ENCODE measurements around the gene C17orf100.

DNA sequence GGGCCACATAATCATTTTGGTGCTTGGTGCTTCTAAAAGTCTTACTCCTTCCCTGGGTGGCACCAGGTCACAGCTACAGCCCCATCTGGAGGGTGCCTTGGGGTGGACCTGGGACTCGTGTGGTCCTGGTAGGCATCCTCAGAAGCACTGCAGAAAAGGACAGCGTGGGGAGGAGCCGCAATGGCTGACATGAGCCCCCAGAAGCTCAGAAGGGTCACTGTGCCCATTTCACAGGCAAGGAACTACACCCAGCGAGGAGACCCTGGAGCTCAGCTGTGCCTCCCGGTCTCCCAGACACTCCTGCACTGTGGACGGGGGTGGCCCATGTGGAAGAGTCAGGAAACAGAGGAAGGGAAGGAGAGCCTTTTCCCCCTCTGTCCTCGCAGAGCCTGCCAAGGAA, 26.4 kb downstream of the C17orf100 start:
- TF ChIP-seq, protein P1, sequence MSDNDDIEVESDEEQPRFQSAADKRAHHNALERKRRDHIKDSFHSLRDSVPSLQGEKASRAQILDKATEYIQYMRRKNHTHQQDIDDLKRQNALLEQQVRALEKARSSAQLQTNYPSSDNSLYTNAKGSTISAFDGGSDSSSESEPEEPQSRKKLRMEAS (IDR thresholded peaks at IDR 0.05; ENCODE audit: low read depth, low read length), result no peak
- TF ChIP-seq, protein P2, sequence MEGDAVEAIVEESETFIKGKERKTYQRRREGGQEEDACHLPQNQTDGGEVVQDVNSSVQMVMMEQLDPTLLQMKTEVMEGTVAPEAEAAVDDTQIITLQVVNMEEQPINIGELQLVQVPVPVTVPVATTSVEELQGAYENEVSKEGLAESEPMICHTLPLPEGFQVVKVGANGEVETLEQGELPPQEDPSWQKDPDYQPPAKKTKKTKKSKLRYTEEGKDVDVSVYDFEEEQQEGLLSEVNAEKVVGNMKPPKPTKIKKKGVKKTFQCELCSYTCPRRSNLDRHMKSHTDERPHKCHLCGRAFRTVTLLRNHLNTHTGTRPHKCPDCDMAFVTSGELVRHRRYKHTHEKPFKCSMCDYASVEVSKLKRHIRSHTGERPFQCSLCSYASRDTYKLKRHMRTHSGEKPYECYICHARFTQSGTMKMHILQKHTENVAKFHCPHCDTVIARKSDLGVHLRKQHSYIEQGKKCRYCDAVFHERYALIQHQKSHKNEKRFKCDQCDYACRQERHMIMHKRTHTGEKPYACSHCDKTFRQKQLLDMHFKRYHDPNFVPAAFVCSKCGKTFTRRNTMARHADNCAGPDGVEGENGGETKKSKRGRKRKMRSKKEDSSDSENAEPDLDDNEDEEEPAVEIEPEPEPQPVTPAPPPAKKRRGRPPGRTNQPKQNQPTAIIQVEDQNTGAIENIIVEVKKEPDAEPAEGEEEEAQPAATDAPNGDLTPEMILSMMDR (IDR thresholded peaks at IDR 0.05 in 2 of 3, conservative IDR thresholded peaks at IDR 0.05 in 1 of 3; ENCODE audit: control insufficient read depth in 2 of 3, extremely low read depth in 1 of 3, insufficient read depth in 1 of 3, low read depth in 3 of 3, low read length in 3 of 3), result no peak
- TF ChIP-seq CBX3 (IDR thresholded peaks at IDR 0.05; ENCODE audit: borderline replicate concordance, low read depth) (no peak), FOXK2 (IDR thresholded peaks at IDR 0.05) (no peak)
